CD14-positive monocyte (primary cell): Measurements from ENCODE around the gene ANTXRL. TPM values are rescaled to one million over a fixed set of nuclear protein-coding genes. Genes with fewer than 3 reads are reported as not detected.
"Not testable (repeated sequence)": the region's sequence is repeated elsewhere in the genome, so short reads cannot be mapped to it uniquely, and the experiment has no call there.

Source experiments
- DNase-seq, 3 donors: peaks; one replicate each; pipeline ENCODE4 v3.0.0-alpha.2; 2011 to 2022
- H2AFZ ChIP-seq: 2 replicates; pipeline ENCODE4 v1.6.0; 2012; ENCODE audit warnings: mild to moderate bottlenecking, low read depth, low read length, inconsistent platforms; ENCODE audit not compliant: insufficient read depth, poor library complexity, severe bottlenecking
- H3K27ac ChIP-seq, 2 donors: 1 replicate in 1 of 2; 2 replicates in 1 of 2; pipeline ENCODE4 v1.5.1; 2012 to 2013; ENCODE audit warnings: low read length in 2 of 2, control low read depth in 1 of 2, inconsistent platforms in 1 of 2, low read depth in 1 of 2, mild to moderate bottlenecking in 1 of 2
- H3K27me3 ChIP-seq, 2 donors: one replicate each; pipeline versions ENCODE4 v1.6.0 to v1.6.1; 2011 to 2013; ENCODE audit warnings: low read length in 2 of 2; ENCODE audit not compliant: control insufficient read depth in 2 of 2, insufficient read depth in 2 of 2
- H3K36me3 ChIP-seq, 2 donors: replicated peaks in 1 of 2; 1 replicate in 1 of 2; 2 replicates in 1 of 2; pipeline versions ENCODE4 v1.5.1 to v1.6.1; 2012 to 2013; ENCODE audit warnings: low read length in 2 of 2, control low read depth in 1 of 2, inconsistent platforms in 1 of 2, mild to moderate bottlenecking in 1 of 2; ENCODE audit not compliant: insufficient read depth in 2 of 2, control insufficient read depth in 1 of 2
- H3K4me1 ChIP-seq, 2 donors: 1 replicate in 1 of 2; 2 replicates in 1 of 2; pipeline versions ENCODE4 v1.5.1 to v1.6.1; 2012 to 2013; ENCODE audit warnings: low read length in 2 of 2, control low read depth in 1 of 2, inconsistent platforms in 1 of 2, mild to moderate bottlenecking in 1 of 2, moderate library complexity in 1 of 2; ENCODE audit not compliant: insufficient read depth in 2 of 2, control insufficient read depth in 1 of 2
- H3K4me2 ChIP-seq: replicated peaks from 2 replicates; pipeline ENCODE3; 2012; ENCODE audit warnings: low read length, moderate library complexity, mild to moderate bottlenecking; ENCODE audit not compliant: poor library complexity, severe bottlenecking; ENCODE audit errors: extremely low read depth
- H3K4me3 ChIP-seq, 3 experiments: fragments of 200-600 bp in 1 of 3; sonication (generic) in 1 of 3; replicated peaks in 1 of 3; 1 replicate in 2 of 3; 2 replicates in 1 of 3; pipeline ENCODE4 v1.5.1; 2011 to 2013; ENCODE audit warnings: low read length in 3 of 3, mild to moderate bottlenecking in 3 of 3, control low read depth in 2 of 3, low read depth in 2 of 3, inconsistent platforms in 1 of 3, moderate library complexity in 1 of 3
- H3K79me2 ChIP-seq: 2 replicates; pipeline ENCODE4 v1.6.0; 2012; ENCODE audit warnings: mild to moderate bottlenecking, control low read depth, inconsistent platforms, low read length, moderate library complexity; ENCODE audit not compliant: insufficient read depth
- H3K9ac ChIP-seq: 2 replicates; pipeline ENCODE4 v1.6.0; 2017; ENCODE audit warnings: low read length, mild to moderate bottlenecking; ENCODE audit not compliant: insufficient read depth, poor library complexity, severe bottlenecking
- H3K9me3 ChIP-seq, 2 donors: replicated peaks in 1 of 2; 1 replicate in 1 of 2; 2 replicates in 1 of 2; pipeline versions ENCODE4 v1.5.1 to v1.6.1; 2012 to 2013; ENCODE audit warnings: low read length in 2 of 2, control low read depth in 1 of 2; ENCODE audit not compliant: control insufficient read depth in 1 of 2, insufficient read depth in 1 of 2
- H4K20me1 ChIP-seq: 2 replicates; pipeline ENCODE4 v1.6.0; 2012; ENCODE audit warnings: mild to moderate bottlenecking, low read length, control low read depth, moderate library complexity; ENCODE audit not compliant: insufficient read depth
- H3K27ac Mint-ChIP-seq, 7 donors: one replicate each; pipeline ENCODE4 v1.8.0; 2020; ENCODE audit warnings: mild to moderate bottlenecking in 7 of 7, mixed read lengths in 7 of 7, moderate library complexity in 6 of 7, inconsistent platforms in 2 of 7
- H3K27me3 Mint-ChIP-seq, 3 donors: one replicate each; pipeline ENCODE4 v1.8.0; 2021 to 2022; ENCODE audit warnings: low read depth in 3 of 3, mild to moderate bottlenecking in 3 of 3, mixed read lengths in 3 of 3, moderate library complexity in 3 of 3, inconsistent platforms in 1 of 3
- H3K36me3 Mint-ChIP-seq, 2 donors: one replicate each; pipeline ENCODE4 v1.8.0; 2020; ENCODE audit warnings: mixed read lengths in 2 of 2, inconsistent platforms in 1 of 2, mild to moderate bottlenecking in 1 of 2
- H3K4me1 Mint-ChIP-seq: one replicate; pipeline ENCODE4 v1.8.0; 2020; ENCODE audit warnings: mild to moderate bottlenecking, mixed read lengths
- H3K4me3 Mint-ChIP-seq, 2 donors: one replicate each; pipeline ENCODE4 v1.8.0; 2020; ENCODE audit warnings: mild to moderate bottlenecking in 2 of 2, mixed read lengths in 2 of 2, moderate library complexity in 1 of 2
- H3K9me3 Mint-ChIP-seq, 7 donors: one replicate each; pipeline ENCODE4 v1.8.0; 2020 to 2022; ENCODE audit warnings: mixed read lengths in 7 of 7, mild to moderate bottlenecking in 6 of 7, moderate library complexity in 6 of 7, inconsistent platforms in 2 of 7
- CTCF ChIP-seq: fragments of 200-600 bp; IDR thresholded peaks from one replicate; pipeline ENCODE4 v1.8.0; 2022; ENCODE audit warnings: antibody characterized with exemption, mild to moderate bottlenecking
- WGBS: methylation state at CpG from one replicate; pipeline ENCODE4 v1.1.5; 2013; ENCODE audit warnings: missing lambda C conversion rate; ENCODE audit not compliant: insufficient coverage; 5-methylcytosine and 5-hydroxymethylcytosine counted together
- intact Hi-C, 2 donors: fragments of 100-400 bp; cut with micrococcal nuclease; formaldehyde crosslinking; loops; one replicate each; pipeline versions ENCODE4 v1.15.0 to v1.15.1; 2023
- polyA plus RNA-seq, 3 donors: library from polyadenylated mRNA; depleted of rRNA in 1 of 3; unstranded in 2 of 3; stranded (reverse) in 1 of 3; fragments of 300-500 nt in 2 of 3; fragments of >200 nt in 1 of 3; fragmentation: Illumina TruSeq in 2 of 3; gene quantifications; 1 replicate in 2 of 3; 2 replicates in 1 of 3; pipeline ENCODE4 v1.2.3, GENCODE V29; 2012 to 2021

ANTXRL gene
- polyA plus RNA-seq, 3 donors = not detected

- no peak for TF ChIP-seq CTCF
- Histone ChIP-seq H3K4me3 (no peak overlapping the region), H3K4me1 (peaks cover 11 to 12% of the 10 kb centered on the region in 2 donors), H3K9ac (no peak overlapping the region), H3K36me3 (no peaks in the 10 kb centered on the region), H3K9me3 (no peaks in the 10 kb centered on the region), H3K79me2 (no peaks in the 10 kb centered on the region), H4K20me1 (no peaks in the 10 kb centered on the region), H2AFZ (no peak overlapping the region), H3K27ac (no peak overlapping the region), H3K27me3 (no peaks in the 10 kb centered on the region), H3K4me2 (no peak overlapping the region)
- no peaks in the 10 kb centered on the region for H3K36me3 Mint-ChIP-seq
- peak overlapping the region in 1 of 7 donors; percentile 58 for H3K27ac Mint-ChIP-seq
- H3K27me3 Mint-ChIP-seq = peaks cover 3 to 8% (median 6%) of the 10 kb centered on the region in 3 donors
- peaks cover 24% of the 10 kb centered on the region for H3K4me1 Mint-ChIP-seq
- no peak for DNase-seq
- peak overlapping the region in 1 of 2 donors; percentile 12 for H3K4me3 Mint-ChIP-seq
- WGBS = 88% methylated on average over 9 of the region's 11 CpGs
- intact Hi-C loops = no loop called here
- peaks cover 0 to 2% (median 0%) of the 10 kb centered on the region in 7 donors for H3K9me3 Mint-ChIP-seq
Measured at GRCh38 chr10:46293832-46294640, 7.2 kb downstream of the ANTXRL start.

GRCh38 chr10:46294641-46295220 lies 7.9 kb downstream of the ANTXRL start:
- Histone ChIP-seq H3K79me2 (no peaks in the 10 kb centered on the region), H3K4me1 (peaks cover 13% of the 10 kb centered on the region in 2 donors), H3K36me3 (no peaks in the 10 kb centered on the region), H3K27me3 (no peaks in the 10 kb centered on the region), H3K27ac (no peak overlapping the region), H2AFZ (no peak overlapping the region), H3K4me2 (no peak overlapping the region), H3K4me3 (no peak overlapping the region), H4K20me1 (no peaks in the 10 kb centered on the region), H3K9me3 (no peaks in the 10 kb centered on the region), H3K9ac (no peak overlapping the region)
- no peak for TF ChIP-seq CTCF
- Mint-ChIP-seq H3K4me3 (no peak overlapping the region), H3K36me3 (no peaks in the 10 kb centered on the region), H3K27me3 (peaks cover 3 to 8% (median 6%) of the 10 kb centered on the region in 3 donors), H3K4me1 (peaks cover 23% of the 10 kb centered on the region), H3K9me3 (peaks cover 0 to 2% (median 0%) of the 10 kb centered on the region in 7 donors), H3K27ac (peak overlapping the region in 1 of 7 donors; percentile 58)
- DNase-seq = no peak
- 97% methylated on average over 8 of the region's 8 CpGs for WGBS
- intact Hi-C loops = no loop called here

GRCh38 chr10:46295350-46296010 lies 8.7 kb downstream of the ANTXRL start:
- H3K4me3 Mint-ChIP-seq, H3K27ac Mint-ChIP-seq, H3K79me2 ChIP-seq, H3K27ac ChIP-seq, H3K9me3 Mint-ChIP-seq, H3K36me3 Mint-ChIP-seq, H3K27me3 ChIP-seq, H3K36me3 ChIP-seq, H3K4me2 ChIP-seq, H3K27me3 Mint-ChIP-seq, H4K20me1 ChIP-seq, H2AFZ ChIP-seq, H3K9me3 ChIP-seq, H3K9ac ChIP-seq, H3K4me3 ChIP-seq, intact Hi-C loops: not testable (repeated sequence)
- 67% methylated on average over 3 of the region's 3 CpGs for WGBS
- peak in 1 of 3 donors; percentile 15 for DNase-seq
- peaks cover 26% of the 10 kb centered on the region for H3K4me1 Mint-ChIP-seq
- H3K4me1 ChIP-seq = peaks cover 19 to 20% of the 10 kb centered on the region in 2 donors
